Hindlimb muscle (tissue), 1 donor: ENCODE results near the gene CCDC106. TPM values are rescaled to one million over a fixed set of nuclear protein-coding genes. Genes with fewer than 3 reads are reported as not detected.

Experiments used
- DNase-seq: peaks from one replicate; pipeline ENCODE4 v3.0.0-alpha.2; 2013
- polyA plus RNA-seq: library from polyadenylated mRNA; unstranded; fragments of 120-200 nt; gene quantifications from one replicate; pipeline ENCODE4 v1.2.1, GENCODE V29; 2013; ENCODE audit not compliant: insufficient read length

Gene CCDC106
- polyA plus RNA-seq, 1 donor = 16.1 TPM

DNA sequence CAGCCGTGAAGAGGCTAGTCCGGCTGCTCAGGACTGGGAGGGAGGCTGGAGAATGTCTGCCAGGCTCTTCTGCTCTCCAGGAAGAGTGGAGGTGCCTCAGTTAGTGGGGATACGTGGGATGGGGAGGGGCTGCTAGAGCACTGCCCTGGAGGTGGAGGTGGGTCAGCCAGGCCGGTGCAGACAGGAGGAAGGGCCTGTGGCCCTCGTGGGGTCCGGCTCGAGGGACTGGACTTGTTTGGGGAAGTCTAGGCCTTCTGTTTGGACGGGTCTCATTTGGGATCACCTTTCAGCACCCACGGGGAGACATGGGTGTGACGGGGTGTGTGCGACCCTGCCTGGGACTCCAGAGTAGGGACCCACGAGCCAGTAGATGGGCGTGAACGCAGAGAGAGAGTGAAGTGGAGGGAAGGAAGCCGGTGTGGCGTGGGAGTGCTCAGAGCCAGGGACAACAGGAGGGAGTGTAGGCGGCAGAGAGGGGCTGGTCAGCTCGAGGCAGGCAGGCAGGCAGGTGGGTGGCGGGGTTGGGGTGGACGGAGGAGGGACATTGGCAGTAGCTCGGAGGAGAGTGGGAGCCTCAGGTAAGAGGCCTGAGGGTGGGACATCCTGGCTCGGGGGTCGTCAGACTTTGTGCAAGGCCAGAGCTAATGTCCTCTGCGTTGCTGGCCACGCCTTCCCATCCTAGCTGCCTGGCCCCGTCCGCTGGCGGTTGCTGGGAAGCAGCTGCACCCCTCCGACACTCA lies 38.5 kb downstream of the CCDC106 start:
- DNase-seq = no peak

- DNase-seq = no peak
Measured at GRCh38 chr19:55687281-55688201, 39.5 kb downstream of the CCDC106 start.

- peak; percentile 62 for DNase-seq
Measured at GRCh38 chr19:55688422-55689218, 40.6 kb downstream of the CCDC106 start.

- no peak for DNase-seq
Measured at GRCh38 chr19:55689411-55690108, 41.5 kb downstream of the CCDC106 start.

GRCh38 chr19:55690109-55690768 lies 42.2 kb downstream of the CCDC106 start:
- no peak for DNase-seq

DNA sequence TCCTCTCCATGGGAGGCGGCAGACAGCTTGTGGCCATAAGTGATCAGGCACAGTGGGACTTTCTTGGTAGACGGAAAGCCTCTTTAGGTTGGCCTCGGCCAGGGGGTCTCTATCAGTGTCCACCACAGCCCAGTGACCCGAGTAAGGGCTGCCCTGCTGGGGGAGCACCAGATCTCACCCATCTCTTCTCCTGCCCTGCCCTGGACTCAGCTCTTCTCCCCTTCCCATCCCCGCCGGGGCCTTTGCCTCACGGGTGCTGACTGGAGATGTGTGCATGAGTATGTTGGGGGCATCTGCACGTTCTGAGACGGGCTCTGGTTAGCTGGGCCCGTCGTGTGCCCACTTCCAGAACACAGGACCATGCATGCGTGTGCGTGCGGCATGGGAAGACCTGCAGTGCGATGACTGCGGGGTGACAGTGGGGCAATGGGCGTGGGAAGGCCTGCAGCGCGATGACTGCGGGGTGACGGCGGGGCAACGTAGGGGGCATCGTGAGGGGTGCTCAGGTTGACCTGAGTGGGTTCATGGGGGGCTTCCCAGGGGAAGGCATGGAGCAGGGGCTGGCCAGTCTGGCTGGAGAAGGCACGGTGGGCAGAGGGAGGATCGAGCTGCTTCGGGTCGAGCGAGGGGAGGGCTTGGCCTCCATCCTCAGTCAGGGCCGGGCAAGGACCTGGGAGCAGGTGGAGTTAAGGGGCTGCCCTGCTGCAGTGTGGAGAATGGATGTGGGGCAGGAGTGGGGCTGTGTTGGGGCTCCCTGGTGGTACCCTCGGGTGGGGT lies 42.9 kb downstream of the CCDC106 start:
- no peak for DNase-seq

GRCh38 chr19:55691561-55692481 lies 43.8 kb downstream of the CCDC106 start:
- DNase-seq = no peak

GRCh38 chr19:55692681-55693081 lies 44.7 kb downstream of the CCDC106 start:
- no peak for DNase-seq

DNA sequence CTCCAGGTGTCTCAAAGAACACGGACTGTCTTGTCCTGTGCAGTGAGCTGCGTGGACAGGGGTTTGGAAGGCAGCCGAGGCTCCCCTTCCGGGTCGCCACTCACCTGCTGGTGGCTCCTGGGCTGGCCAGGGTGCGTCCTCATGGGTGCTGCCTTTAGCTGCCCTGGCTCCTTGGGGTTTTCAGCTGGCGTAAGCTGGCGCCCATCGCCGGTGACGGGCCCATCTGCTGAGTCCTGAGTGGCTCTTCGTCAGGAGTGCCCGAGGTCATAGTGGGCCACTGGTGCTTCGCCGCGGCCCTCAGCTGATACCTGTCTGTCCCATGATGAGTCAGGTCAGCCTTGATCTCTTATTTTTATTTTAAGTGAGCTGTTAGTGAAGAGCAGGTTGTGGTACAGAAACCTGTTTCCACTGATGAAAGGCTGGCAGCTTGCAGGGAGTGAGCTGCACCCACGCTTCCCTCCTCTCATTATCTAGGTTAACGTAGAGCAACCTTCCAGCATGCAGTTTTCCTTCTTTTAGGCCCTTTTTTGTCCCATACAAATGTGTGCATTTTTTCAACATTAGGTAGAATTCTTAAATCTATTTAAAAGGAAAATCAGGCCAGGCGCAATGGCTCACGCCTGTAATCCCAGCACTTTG lies 45.4 kb downstream of the CCDC106 start:
- DNase-seq = no peak

DNA sequence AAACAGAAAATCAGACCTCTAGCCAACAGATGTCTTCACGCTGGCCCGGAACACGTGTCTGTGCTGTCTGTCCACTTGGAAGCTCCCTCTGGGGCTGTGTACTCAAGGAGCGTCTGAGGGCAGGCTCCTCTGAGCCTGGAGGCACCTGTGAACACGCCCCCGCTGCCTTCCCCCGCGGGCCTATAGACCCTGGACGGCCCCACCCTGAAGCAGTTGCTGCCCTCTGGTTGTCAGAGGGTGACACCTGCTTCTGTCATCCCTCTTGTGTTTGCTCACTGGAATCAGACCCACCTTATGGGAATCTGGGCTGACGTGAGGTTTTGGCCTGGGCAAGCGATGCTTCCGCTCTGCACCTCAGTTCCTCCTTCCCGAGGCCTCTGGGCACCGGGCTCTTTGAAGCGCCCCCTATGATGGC lies 46.2 kb downstream of the CCDC106 start:
- DNase-seq = no peak

GRCh38 chr19:55694656-55695491 lies 46.9 kb downstream of the CCDC106 start:
- DNase-seq = no peak

GRCh38 chr19:55695511-55696290 lies 47.7 kb downstream of the CCDC106 start:
- DNase-seq = no peak

DNA sequence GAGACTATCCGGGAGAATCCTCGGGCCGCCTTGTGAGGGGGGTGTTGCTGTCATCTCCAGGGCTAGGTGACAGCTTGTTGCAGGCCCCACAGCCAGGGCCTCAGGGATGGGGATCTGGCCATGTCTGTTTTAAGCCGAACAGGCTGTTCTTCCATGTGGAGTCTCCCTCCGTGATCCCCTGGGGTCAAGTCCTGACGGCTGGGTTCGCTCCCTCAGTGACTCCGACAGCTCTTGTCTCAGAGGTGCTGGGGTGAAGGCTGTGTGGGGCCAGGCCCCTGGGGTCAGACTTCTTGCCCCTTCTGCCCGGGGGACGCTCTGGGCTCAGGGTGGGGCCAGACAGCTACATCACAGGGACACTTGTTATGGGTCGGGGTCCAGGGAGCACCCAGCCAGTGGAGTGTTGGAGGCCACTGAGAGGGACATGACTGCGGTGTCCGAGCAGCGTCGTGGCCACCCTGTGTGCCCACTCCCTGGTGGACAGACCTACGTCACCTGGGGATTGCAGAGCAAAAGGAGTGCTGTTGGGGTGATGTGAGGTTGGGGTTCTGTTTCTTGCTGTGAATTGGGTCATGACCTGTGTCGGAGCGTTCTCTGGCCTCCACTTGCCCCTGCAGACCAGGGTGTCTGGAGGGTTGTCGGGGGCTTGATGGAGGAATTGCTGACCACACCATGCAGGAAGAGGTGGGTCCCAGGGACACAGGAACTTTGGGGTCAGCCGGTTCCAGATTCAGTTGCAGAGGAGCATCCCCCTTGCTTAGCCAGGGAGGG lies 48.5 kb downstream of the CCDC106 start:
- DNase-seq = no peak

- no peak for DNase-seq
Measured at GRCh38 chr19:55697069-55697440, 49.0 kb downstream of the CCDC106 start.

DNA sequence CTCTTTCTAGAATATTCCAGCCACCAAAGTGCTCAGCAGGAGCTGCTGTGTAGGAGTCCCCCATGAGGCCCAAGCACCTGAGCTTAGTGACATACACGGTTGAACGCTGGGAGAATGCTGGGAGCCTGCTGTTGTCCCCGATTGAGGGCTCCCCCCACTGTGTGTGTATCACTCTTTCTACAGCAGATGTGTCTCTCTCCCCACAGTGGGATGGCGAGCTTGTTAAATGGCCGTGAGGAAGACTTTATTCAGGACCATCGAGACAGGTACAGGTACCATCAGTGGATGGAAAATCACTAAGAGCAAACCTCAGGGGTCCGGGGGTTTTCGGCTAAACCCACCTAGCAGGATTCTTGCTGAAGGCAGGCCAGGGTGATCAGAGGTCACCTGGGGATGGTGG lies 49.7 kb downstream of the CCDC106 start:
- DNase-seq = no peak

- DNase-seq = no peak
Measured at GRCh38 chr19:55698256-55698655, 50.2 kb downstream of the CCDC106 start.

- DNase-seq = no peak
Measured at GRCh38 chr19:55699221-55699620, 51.2 kb downstream of the CCDC106 start.
